HG03025 (cell line): ENCODE data around the gene UAP1L1.
A peak's percentile ranks its signal among the peaks of the same experiment; 100 is the strongest.
"Not testable (repeated sequence)": the region's sequence is repeated elsewhere in the genome, so short reads cannot be mapped to it uniquely, and the experiment has no call there.

Experiments used
- ATAC-seq: cut with Tn5 transposase; IDR thresholded peaks from one replicate; pipeline ENCODE4 v1.9.1; 2021; ENCODE audit warnings: mild to moderate bottlenecking, moderate library complexity; ENCODE audit not compliant: unreplicated experiment, low FRiP score

Gene UAP1L1, protein sequence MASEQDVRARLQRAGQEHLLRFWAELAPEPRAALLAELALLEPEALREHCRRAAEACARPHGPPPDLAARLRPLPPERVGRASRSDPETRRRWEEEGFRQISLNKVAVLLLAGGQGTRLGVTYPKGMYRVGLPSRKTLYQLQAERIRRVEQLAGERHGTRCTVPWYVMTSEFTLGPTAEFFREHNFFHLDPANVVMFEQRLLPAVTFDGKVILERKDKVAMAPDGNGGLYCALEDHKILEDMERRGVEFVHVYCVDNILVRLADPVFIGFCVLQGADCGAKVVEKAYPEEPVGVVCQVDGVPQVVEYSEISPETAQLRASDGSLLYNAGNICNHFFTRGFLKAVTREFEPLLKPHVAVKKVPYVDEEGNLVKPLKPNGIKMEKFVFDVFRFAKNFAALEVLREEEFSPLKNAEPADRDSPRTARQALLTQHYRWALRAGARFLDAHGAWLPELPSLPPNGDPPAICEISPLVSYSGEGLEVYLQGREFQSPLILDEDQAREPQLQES

DNA sequence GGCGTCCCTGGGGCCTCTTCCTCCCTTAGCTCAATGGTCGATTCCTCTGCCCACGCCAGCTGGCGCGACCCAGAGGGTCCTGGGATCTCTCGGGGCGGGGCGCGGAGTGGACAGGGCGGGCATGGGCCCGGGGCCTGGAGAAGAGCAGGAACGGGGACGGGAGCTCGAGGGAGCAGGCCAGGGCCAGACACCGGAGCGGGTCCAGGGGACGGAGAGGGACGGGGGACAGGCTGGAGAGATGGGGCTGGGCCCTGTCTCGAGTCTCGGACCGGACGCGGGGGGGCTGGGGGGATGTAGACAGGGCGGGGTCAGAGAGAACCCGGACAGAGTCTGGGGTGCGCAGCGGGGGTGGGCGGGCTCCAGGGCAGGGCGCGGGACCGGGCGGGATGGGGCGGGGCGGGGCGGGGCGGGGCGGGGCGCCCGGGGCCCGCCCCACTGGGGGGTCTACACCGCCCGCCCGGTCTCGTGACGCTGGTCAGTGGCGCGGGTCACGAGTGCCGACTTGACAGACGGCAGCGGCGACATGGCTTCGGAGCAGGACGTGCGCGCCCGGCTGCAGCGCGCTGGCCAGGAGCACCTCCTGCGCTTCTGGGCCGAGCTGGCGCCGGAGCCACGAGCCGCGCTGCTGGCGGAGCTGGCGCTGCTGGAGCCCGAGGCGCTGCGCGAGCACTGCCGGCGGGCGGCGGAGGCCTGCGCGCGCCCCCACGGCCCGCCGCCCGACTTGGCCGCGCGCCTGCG, at the start of gene UAP1L1:
UAP1L1 (plus strand) TSS at position 508 of the 738 bp plus-strand sequence; CDS start at position 524, 16 bp downstream.
- peak; percentile 41 for ATAC-seq

DNA sequence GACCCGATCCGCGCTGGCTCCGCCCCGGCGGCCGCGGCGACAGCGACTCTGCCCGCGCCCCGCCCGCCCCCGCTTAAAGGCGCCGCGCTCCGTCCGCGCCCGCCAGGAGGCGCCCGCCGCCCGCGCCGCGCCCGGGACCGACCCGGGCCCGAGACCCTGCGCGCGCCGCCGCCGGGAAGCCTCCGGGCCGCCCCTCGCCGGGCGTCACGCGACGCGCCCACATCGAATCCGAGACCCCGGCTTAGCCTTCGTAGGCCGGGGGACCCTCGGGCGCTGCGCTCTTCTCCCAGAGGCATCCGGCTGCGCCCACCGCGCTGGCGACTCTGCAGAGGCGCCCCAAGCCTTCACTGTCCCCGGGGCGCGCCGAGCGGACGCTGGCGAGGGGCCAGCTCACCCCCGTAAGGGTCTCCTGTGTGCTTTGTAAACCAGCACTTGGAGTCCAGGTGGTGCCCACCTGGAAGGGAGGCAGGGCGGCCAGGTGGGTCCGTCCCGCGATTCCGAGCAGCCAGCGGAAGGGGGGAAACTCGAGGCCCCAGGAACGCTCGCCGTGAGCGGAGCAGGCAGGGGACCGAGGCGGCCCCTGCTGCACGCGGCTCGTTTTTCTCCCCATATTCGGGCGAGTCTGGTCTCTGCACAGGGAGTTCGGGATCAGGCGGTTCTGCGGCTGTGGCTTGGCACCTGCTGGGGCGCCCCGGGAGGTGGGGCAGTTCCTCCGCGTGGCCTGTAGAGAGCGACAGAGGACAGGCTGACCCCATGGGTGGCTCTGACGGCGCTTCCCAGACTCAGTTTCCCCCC, 48.9 kb upstream of the UAP1L1 start:
- no peak for ATAC-seq

DNA sequence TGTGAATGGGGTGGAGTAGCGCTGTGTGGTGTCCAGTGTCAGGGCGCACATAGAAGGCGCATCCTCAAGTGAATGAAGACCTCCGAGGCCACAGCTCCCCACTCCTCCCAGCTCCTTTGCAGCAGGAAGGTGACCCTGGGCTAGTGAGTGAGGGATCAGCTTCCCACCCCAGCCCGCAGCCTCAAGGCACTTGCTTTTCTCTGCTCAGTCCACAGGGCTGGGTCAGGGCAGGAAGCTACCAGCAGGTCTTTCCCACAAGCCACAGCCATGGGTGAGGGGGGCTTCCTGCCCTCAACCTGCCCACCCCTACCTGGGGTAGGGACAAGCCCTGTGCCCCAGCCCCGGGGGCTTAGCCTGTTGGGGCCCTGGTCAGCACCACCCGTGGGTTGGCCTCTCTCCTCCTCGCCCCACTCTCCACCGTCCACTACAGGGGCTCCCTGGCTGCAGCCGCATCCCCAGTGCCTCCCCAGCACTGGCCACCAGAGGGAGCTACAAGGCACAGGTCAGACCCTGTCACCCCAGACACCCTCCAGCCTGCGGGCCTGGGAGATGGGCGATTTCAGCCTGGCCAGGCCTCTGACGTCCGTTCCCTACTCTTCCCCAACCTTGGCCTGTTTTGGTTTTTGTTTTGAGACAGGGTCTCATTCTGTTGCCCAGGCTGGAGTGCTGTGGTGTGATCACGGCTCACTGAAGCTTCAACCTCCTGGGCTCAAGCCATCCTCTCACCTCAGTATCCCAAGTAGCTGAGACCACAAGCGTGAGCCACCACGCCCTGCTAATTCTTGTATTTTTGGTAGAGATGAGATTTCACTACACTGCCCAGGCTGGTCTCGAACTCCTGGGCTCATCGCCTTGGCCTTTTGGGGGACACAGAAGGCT, 48.0 kb upstream of the UAP1L1 start:
- no peak for ATAC-seq

DNA sequence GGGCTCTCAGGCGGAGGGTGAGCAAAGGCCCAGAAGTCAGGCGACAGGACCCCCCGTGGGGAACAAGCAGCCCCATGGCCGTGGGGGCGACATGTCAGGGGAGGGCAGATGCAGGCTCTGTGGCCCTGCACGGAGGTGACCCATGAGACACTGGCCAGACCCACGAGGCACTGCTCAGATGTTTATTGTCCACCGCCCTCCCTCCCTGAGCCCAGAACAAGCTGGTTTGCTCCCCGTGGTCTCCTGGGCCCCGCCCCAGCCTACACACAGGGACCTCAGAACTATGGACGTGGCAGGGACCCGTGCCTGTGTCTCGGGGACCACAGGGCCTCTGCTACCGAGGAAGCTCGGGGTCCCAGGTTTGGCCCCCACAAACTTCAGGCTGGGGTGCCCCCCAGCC, 47.3 kb upstream of the UAP1L1 start:
- ATAC-seq = no peak

DNA sequence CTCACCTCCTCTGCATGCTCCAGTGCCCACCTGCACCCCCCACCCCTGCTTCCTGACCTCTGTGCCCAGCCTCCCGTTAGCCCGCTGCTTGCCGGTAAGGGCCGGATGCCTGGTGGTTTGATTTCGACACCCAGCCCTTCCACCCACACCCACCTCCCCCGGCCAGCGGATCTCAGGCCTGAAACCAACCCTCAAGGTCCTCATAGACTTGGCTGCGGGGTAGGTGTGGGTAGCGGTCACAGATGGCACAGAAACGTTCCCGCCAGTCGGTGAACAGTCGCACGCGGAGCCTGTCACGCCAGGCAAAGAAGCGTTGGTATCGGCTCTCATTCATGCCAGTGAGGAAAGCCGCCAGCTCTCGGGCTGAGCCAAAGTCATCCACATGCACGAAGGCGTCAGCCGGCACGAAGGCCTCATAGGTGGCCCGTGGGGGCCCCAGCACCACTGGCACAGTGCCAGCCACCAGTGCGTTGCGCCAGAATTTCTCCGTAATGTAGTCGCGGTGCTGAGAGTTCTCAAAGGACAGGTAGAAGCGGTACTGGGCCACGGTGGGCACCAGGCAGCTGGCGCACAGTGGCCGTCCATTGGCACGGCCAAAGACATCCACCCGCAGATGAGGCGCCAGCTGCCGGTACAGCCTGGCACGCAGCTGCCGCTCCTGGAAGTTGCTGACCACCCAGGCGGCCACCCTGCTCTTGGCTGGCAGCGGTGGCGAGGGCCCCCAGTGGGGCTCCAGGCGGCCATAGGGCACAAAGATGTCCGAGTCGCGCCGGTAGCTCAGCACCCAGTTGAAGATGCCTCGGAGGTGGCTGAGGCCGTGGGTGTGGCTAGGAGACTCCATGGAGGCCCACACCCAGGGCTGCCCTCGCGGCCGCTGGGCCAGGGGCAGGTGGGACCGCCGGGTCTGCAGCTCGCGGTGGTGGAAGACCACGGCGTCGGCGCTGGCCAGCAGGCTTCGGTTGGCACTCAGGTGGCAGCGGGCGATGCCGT, 46.5 kb upstream of the UAP1L1 start:
- no peak for ATAC-seq

DNA sequence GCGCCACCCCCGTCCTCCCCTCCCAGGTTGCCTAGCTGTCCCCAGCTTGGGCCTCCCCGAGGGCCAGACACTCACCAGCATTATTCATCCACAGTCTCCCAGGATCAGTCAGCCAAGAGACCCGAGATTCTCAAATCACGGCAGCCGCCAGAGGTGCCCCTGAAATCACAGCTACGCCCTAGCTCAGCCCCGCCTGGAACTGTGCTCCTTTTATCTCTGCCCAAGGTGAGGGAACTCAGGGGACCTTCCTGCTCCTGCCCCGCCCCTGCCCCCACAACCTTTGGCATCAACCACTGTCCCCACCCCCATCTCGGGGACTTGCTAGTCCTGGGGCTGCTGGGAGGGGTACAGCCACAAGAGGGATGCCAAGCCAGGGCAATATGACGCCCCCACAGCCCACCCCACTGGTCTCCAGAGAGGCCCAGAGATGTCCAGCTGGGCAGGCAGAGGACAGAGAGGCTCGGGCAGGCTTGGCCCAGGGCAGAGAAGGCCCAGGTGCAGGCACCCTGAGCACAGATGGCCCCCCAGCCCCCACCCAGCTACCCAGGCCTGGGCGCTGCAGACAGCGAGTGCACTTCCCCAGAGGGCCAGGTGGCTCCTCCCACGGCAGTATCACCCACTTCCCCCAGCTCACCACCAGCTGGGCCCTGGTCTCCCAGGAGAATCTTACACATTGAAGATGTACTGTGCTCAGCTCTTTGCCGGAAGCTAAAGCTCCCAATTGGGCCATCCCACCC, 45.2 kb upstream of the UAP1L1 start, which contains the start of gene FUT7:
FUT7 (minus strand) TSS at position 185 of the 737 bp plus-strand sequence; CDS start at position 88, 97 bp downstream.
- no peak for ATAC-seq

DNA sequence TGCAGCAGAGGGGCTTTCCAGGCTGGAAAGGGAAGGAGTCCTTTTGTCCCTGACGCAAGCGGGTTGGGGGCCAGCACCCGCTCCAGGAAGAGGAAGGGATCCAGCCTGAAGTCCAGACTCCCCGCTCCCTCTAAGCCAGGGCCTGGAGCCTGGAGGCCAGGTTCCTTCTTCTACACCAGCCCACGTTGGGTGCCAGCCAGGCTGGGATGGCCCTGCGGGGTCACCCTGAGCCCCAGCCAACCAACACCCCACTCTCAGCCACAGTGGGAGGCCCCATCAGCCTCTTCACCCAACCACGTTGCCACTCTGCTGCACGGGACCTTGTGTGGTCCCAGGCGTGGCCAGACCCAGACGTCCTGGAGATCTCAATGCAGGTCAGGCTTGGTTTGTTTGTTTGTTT, 44.5 kb upstream of the UAP1L1 start:
- ATAC-seq = no peak

DNA sequence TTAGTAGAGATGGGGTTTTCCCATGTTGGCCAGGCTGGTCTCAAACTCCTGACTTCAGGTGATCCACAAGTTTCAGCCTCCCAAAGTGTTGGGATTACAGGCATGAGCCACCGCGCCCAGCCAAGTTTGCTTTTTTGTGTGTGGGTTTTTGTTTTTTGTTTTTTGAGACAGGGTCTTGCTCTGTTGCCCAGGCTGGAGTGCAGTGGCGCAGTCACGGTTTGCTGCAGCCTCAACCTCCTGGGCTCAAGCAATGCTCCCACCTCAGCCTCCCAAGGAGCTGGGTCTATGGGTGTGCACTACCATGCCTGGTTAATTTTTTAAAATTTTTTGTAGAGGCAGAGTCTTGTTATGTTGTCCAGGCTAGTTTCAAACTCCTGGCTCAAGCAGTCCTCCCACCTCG, 43.8 kb upstream of the UAP1L1 start:
- not testable (repeated sequence) for ATAC-seq

DNA sequence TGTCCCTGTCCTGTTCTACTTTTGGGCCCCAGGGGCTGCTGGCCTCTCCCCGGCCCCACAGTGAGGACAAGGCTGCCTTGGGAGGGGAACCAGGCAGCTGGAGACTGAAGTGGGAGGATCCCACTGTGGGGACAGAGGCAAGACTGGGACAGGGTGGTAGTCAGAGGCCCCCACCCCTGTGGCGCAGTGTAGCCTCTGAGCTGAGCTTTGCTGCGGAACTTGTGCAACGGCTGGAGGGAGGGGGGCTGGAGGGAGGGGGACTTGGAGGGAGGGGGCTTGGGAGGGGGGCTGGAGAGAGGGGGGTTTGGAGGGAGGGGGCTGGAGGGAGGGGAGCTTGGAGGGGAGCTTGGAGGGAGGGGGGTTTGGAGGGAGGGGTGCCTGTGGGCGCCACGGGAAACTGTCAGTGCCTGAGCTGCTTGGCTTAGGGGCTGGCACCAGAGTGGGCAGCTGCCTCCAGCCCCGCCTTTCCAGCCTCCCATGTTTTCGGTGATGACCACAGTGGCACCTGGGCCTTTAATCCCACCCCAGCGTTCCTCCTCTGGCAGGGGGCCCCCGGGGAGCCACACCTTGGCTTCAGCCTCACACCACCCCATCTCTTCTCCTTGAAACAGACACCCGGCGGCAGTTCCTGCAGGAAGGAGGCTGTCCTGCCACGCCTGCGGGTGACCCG, 43.1 kb upstream of the UAP1L1 start:
- no peak for ATAC-seq

DNA sequence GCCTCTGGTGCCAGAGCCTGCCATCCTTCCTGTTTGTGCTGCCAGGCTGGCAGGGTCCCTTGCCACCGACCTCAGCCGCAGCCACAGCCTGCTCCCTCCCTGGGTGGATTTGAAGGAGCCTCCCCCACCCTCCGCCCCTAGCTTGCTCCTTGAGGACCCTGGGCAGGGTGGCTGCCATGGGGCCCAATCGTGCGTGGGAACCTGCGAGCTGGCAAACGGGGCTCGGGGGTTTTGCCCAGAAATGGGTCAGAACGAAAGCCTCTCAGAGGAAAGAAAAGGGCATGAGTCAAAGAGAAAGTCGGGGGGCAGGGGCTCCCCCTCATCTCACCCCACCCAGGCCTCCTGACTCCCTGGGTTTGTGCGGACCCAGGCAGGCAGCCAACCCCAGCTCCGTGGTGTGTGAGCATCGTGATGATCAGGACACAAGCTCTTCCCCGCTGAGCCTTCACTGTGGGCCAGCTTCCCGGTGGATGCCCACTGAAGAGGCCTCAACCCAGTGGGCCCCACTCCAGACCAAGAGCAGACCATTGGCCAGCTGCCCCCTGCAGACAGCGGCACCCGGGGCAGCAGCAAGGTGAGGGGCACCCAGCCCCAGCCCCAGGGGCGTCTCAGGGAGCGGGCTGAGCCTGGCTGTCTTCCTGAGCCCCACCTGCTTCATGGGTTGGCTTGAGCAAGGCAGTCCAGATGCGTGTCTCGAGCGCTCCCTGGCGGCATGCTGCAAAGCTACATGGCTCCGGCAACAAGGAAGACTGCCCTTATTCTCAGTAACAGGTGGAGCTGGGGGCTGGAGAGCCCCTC, 42.4 kb upstream of the UAP1L1 start:
- no peak for ATAC-seq

DNA sequence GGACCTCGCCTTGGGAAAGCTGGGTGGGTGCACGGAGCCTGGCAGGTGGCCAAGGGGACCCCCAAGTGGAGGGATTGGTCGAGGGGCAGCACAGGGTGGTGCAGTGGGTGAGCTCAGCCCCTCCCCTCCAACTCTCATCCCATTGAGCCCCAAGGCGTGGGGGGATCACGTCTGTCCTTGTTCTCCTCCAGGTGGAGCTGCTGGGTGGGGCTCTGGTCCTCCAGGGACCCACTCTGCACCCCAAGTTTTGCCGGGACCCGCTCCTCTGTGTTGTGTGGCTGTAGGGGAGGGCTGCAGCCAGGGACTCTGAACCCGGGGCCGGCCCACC, 41.8 kb upstream of the UAP1L1 start:
- no peak for ATAC-seq

DNA sequence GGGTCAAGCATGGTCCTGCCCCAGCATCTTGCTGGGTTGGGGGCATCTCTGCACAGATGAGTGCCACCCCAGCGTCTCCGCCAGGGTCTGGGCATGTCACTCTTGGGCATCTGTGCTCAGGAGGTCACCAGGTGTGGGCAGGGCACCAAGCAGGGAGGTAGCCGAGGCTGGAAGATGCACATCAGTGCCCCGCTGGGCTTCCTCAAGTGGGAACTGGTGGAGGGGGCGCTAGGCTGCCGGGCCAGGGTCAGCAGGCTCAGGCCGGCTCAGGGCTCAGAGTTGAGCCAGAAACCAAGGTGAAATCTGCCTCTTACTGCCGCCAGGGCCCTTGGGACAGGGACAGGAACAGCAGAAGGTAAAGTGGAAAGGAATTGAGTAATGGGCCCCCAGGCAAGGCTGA, 41.4 kb upstream of the UAP1L1 start:
- ATAC-seq = no peak

DNA sequence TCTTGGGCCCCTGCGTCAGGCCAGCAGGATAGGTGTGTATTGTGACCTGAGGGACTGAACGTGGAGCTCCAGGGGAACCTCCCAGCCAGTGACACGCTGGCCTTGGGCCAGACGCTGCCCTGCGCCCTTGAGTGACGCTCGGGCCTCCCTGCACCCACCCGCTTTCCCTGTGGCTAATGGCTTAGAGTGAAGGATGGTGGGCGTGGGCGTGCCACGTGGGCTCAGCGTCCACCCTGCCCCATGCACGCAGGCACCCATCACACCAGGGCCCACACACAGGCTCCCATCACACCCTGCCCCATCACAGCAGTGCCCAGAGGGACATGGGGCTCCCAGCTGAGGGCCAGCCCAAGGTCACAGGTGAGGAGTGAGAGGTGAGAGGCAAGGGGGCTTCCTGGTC, 40.3 kb upstream of the UAP1L1 start:
- ATAC-seq = no peak

DNA sequence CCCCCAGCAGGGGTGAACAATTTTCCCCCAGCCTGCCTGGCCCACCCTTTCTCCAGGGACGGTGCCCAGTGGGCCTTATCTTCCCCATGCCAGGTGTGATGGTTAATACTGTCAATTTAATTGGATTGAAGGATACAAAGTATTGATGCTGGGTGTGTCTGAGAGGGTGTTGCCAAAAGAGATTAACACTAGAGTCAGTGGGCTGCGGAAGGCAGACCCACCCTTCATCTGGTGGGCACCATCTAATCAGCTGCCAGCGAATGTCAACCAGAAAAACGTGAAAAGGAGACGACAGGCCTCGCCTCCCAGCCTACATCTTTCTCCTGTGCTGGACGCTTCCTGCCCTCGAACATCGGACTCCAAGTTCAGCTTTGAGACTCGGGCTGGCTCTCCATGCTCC, 39.8 kb upstream of the UAP1L1 start:
- ATAC-seq = no peak

DNA sequence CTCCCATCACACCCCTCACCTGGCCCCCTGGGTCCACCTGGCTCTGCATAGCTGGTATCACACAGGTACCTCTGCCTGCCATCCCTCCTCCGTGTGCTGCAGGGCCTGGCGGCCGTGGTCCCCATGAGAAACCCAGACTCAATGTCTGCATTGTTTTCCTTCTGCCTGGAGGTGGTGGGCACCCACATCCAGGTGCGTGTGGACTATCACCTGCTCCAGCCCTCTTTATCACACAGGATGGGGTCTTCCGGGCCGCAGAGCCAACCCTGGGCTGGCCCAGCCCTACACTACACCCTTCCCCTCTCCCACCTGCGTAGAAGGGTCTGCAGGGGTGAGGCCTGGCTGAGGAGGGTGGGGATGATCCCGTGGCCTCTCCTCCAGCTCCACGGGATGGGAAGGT, 38.4 kb upstream of the UAP1L1 start:
- no peak for ATAC-seq

DNA sequence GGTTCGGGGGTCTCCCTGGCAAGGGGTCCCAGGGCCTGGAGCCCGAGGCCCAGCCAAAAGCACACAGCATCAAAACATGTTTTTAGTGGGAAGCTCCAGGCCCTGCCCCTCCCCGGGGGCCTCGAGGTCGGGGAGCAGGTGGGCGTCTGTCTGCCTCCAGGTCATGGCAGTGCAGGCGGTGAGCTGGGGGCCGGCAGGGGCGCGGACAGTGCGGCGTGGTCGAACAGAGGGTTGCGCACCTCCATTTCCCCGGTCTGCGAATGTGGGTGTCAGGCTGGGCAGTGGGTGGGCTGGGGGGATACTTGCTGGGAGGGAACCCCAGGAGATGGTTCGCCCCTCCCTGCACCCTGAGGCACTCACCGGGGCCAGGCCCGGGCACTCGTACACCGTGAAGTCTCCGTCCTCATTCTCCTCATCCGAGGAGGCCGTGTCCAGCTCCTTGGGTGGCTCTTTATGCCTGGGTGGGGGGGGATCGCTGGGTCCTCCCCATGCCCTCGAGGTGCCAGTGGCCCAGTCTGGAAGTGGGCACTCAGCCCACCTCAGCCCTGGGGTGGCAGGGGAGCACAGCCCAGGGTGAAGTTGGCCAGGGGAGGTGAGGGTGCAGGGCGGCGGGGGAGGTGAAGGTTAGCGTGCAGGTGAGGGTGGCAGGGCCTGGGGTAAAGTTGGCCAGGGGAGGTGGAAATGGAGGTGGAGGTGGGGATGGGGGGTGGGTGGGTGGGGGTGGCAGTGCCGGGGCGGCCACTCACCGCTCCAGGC, 37.5 kb upstream of the UAP1L1 start:
- ATAC-seq = no peak
